ENCODE data around the gene CACNA2D3.

Gene CACNA2D3

DNA sequence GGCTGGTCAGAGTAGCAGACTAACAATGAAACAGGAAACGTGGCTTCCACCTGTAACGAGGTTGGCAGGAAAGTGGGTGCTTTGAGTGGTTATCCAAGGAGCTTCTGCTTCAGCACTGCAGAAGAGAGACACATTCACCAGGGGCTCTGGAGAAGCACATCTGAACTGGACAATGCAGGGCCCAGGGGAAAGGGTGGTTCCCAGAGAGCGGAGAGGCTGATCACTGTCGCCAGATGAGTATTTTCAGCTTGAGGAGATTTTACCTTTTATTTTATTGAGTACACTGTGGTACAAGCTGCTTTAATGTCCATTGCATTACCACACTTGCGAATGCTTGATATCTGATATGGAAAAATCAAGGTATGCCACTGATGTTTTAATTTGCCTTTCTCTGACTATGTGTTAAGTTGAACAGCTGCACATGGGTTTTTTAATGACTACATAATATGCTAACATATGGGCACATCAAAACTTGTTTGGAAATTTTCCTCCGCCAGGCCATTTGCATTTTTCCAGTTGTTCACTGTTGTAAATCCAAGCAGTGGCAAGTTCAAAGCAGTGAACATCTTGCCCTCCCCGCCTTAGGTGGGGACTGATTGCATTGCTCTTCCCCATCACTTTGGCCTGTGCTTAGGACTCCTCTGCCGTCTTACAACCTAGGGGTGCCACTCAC lies 753.4 kb downstream of the CACNA2D3 start:
- DNase-seq (ENCODE audit: low read depth in 3 of 3): no peak

DNA sequence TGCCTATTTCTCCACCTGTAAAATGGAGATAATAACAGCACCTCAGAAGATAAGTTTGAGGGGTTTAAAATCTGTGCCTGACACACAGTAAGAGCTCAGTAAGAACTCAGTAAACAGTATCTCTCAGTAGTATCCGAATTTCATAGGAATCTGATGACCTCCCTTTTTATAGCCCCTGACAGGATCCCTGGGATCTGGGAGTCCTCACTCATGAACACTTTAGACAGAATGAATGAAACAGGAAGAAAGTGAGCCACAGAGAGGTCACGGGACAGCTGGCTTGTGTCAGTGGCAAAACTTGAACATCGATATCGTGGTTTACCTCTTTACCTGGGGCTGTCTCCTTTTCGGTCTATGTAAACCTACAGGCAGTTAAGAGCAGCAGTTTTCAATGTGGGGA lies 754.3 kb downstream of the CACNA2D3 start:
- DNase-seq (ENCODE audit: low read depth in 3 of 3): no peak

- DNase-seq (ENCODE audit: low read depth in 3 of 3): no peak
These were observed 755.4 kb downstream of the CACNA2D3 start for GRCh38 chr3:54877730-54878129.

DNA sequence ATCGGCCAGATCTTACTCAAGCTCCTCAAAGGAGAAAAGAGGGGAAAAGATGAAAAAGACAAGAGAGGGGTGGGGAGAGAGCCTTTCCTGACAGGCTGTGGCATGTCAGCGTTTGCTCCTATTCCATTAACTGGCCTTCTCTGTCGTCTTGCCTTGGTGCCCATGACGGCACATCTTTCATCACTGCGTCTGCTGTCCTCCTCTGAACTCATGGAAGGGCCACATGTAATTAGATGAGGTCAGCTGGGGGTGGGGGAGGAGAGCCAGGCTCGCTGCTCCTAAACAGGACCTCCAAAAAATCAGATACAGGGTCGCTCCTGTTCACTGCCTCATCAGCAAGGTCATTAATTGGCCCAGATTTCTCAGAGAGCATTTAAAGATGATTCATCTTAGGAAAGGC lies 755.8 kb downstream of the CACNA2D3 start:
- no peak for DNase-seq (ENCODE audit: low read depth in 3 of 3)

GRCh38 chr3:54882129-54882833 lies 759.9 kb downstream of the CACNA2D3 start:
- no peak for DNase-seq (ENCODE audit: low read depth in 3 of 3)

DNA sequence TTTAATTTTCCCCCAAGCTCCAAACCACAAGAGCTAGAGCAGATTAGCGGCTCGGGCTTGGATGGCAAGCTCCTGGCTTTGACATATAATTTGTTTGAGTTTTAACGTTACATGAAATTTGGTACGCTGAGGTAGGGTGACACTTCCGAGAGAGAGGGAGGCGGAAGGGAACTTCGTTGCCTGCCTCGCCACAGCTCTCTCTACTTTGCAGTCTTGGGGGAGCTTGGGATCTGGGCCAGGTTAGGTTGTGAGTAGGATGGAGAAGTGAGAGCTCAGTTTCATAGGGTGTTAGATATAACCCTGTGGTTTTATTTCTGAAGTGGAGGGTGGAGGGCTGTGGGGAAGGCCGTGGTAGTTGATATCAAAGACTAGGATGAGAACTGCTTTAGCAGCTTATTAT lies 765.8 kb downstream of the CACNA2D3 start:
- DNase-seq (ENCODE audit: low read depth in 3 of 3): no peak

- DNase-seq (ENCODE audit: low read depth in 3 of 3): no peak
These were observed 766.5 kb downstream of the CACNA2D3 start for GRCh38 chr3:54888873-54889272.

- no peak for DNase-seq (ENCODE audit: low read depth in 3 of 3)
These were observed 767.4 kb downstream of the CACNA2D3 start for GRCh38 chr3:54889731-54890130.

DNA sequence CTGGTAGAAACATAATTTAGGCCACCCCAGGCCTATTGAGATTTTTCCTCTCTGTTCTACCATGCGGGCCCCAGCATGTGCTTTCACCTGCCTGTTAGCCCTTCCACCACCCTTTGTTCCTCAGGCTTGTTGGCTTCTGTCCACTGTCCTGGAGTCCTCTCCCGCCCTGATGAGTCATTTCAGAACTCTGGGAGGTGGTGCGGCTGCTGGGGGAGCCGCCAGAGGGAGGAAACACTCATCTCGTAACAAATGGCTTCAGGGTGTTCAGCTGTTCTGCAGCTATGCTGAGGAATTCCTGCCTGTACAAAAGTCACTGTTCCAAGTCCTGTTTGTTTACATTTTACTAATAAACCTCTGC lies 769.2 kb downstream of the CACNA2D3 start:
- DNase-seq (ENCODE audit: low read depth in 3 of 3): no peak

GRCh38 chr3:54892168-54892567 lies 769.8 kb downstream of the CACNA2D3 start:
- DNase-seq (ENCODE audit: low read depth in 3 of 3): no peak

DNA sequence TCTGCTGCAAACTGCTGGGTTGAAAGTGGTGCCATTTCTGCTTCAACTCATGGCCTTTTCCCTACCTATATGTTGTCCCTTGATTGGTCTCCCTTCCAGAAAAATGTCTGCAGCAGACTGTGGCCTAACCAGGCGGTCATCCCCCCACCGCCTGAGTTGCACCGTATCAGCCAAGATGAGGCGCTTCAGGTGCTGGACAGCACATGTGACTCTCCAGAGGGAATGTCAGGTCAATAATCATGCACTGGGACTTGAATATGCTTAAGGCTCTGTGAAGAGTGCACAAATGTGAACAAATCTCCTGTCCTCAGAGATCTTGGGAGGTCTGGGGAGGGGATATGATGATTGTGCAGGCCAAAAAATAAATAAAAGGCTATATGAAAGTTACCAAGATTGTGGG lies 773.3 kb downstream of the CACNA2D3 start:
- DNase-seq (ENCODE audit: low read depth in 3 of 3): no peak

DNA sequence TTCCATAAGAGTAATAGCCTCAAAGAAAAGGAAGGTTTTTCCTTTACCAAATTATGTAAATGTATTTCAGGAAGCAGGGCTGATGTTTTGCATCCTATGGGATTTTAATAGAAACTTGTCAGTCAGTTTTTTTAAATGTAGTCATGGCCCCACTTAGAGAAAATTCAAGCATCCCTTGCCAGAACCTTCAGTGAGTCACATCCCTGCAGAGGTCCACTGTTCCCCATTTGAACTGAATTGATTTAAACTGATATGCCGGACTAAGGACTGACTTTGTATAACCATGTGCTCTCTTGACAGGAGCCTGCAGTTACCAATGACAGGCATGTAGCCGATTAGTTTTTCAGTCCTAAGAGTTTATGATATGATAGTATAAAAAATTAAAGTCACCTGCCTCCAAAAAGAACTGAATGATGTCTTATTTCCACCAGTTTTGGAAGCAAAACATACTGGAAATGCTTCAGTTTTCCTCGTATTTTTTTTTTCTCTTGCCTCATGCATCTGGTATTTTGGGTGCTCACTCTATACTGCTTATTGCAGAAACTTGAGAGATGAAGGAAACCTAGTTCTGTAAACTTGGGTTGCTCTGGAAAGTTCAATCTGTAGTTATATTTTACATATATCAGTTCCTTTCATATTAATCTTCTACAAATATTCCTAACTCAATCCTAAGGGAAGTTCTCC lies 774.8 kb downstream of the CACNA2D3 start:
- DNase-seq (ENCODE audit: low read depth in 3 of 3): no peak

DNA sequence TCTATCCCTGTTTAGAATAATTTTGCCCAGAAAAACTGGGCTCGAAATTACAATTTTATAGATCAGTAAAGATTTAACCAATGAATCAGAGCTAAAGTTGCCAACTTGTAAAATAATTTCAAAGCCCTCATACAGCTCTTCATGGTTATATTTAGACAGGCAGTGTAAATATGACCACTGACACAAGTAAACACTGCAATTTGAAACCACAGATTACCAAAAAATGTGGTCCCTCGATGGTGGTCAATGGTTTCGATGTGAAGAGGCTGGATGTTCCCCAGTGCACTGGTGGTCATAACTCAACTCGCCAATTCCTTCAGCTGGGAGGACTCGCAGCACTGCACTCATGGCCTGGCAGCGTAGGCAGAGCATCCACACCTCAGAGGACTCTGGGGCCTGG lies 776.9 kb downstream of the CACNA2D3 start:
- no peak for DNase-seq (ENCODE audit: low read depth in 3 of 3)

- DNase-seq (ENCODE audit: low read depth in 3 of 3): no peak
These were observed 778.7 kb downstream of the CACNA2D3 start for GRCh38 chr3:54900838-54901591.

GRCh38 chr3:54901906-54902685 lies 779.7 kb downstream of the CACNA2D3 start:
- DNase-seq (ENCODE audit: low read depth in 3 of 3): no peak

GRCh38 chr3:54905261-54905888 lies 783.0 kb downstream of the CACNA2D3 start:
- no peak for DNase-seq (ENCODE audit: low read depth in 3 of 3)

DNA sequence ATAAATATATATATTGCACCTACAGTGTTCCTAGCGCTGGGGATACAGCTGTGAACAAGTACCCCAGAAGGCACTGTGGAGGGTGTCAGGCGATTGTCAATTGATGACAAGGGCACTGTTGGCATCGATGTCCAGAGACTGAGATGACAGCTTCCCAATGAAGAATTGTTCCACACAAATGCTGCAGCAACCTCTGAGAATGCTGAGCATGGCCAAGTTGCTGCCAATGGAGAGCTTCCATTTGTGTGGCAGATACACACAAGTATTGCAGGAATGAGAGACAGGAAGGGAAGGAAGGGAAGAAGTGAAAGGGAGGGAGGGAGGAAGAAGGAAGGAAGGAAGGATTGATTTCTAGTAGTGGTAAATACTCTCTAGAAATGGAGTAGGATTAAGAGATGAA lies 783.6 kb downstream of the CACNA2D3 start:
- no peak for DNase-seq (ENCODE audit: low read depth in 3 of 3)

DNA sequence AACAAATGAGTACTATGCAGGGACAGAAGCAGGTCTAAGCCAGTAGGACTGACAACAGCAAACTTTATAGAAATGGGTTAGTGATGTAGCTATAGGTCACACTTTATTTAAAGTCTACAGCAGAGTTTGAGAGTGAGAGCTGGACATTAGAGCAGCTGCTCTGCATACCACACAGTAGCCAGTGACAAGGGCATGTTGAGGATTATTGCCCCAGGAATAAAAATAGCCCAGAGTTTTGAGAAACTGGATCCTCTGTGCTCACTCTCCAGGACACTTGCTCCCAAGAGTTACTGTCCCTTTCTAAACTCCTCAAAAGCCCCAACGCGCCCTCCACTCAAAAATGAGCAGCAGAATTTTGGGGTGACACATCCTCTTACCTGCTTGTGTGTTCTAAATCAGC lies 784.4 kb downstream of the CACNA2D3 start:
- no peak for DNase-seq (ENCODE audit: low read depth in 3 of 3)

DNA sequence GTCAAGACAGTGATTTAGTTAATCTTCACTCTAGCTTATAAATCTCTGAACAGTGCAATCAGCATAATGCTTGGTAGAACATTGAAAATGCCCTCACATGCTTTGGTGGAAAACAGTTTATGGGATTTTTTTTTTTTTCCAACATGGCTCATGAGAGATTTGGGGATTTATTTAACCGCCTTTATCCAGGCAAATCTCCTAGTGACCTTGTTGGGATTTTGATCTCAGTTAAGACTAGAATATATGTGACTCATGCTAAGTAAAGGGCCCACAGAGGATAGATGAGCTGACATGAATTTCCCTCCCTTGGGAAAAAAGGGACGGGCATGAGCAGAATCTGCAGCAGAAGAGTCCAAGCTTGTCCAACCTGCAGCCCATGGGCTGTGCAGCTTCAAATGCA lies 786.8 kb downstream of the CACNA2D3 start:
- DNase-seq (ENCODE audit: low read depth in 3 of 3): no peak

- DNase-seq (ENCODE audit: low read depth in 3 of 3): no peak
These were observed 791.8 kb downstream of the CACNA2D3 start for GRCh38 chr3:54914180-54914579.

- DNase-seq (ENCODE audit: low read depth in 3 of 3): no peak
These were observed 792.8 kb downstream of the CACNA2D3 start for GRCh38 chr3:54915181-54915580.
